ENCODE results near the gene EEF1G. TPM values are rescaled to one million over a fixed set of nuclear protein-coding genes. Genes with fewer than 3 reads are reported as not detected.
A peak's percentile ranks its signal among the peaks of the same experiment; 100 is the strongest.
"Not testable (repeated sequence)": the region's sequence is repeated elsewhere in the genome, so short reads cannot be mapped to it uniquely, and the experiment has no call there.

Gene EEF1G
- total RNA-seq, 1 donor from 2014 or later: 1,515 TPM

DNA sequence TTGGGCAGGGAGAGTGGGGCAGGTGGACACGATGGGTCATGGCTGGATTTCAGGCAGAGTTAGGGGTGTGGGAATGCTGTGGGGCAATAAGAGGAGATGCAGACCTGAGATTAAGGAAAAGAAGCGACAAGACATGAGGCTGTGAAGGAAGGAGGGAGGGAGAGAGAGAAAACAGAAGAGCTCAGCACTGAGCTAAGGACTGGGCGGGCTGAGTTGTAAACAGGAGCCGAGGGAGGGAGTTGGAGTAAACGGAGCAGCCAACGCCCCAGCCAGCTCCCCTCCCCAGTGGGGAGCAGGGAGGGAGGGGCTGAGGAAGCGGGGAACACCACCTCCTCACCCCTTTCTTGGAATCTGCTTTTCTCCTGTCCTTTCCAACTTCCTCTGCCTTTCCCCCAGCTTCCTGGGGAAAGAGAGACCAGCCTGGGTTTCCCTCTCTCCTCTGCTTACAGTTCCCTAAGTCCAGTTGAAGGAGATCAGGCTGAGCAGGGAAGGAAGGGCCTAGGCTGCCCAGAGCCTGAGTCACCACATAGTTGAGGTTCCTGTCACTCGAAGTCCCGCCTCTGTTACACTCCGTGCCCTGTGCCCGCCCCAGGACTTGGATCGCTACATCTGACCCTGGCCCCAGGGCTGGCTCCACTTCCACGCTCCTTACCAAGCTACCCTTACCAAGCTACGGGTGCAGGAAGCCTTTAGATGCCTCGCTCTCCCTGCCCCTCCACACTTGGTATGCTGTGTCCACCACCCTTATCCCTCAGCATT lies 20.4 kb downstream of the EEF1G start:
- ATAC-seq: peak; percentile 71

DNA sequence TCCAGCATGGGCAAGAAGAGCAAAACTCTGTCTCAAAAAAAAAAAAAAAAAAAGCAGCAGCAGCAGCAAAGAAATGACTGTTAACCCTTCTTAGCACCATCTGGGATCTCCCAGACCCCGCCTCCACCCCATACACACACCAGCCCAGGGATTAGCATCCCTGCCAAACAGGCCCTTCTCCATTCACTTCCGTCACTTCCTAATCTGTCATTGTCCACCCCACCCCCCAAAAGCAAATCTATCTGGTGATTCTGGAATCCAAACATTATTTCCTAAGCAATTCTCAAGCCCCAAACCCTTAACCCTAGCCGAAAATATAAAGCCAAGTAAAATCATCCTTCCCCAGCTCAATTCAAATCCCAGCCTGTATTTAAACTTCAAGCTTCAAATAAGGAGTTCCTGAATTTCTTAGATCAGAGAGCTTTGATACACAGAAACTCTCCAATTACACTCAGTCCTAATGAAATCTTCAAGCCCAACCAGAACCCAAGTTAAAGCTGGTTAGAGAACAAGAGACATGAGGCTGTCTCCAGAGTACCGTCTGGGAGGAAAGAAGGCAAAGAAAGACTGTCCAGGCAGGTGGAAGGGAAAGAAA lies 21.1 kb downstream of the EEF1G start:
- ATAC-seq: peak; percentile 29

DNA sequence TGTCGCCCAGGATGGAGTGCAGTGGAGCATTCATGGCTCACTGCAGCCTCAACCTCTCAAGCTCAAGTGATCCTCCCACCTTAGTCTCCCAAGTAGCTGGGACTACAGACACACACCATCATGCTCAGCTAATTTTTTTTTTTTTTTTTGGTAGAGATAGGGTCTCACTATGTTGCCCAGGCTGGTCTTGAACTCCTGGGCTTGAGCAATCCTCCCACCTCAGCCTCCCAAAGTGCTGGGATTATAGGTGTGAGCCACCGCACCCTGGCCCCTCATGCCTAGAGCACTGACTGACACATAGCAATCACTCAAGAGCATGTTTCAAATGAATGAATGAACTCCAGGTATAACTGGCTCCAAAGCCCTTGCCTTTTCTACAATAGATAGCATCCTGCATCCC lies 23.2 kb downstream of the EEF1G start:
- not testable (repeated sequence) for ATAC-seq

GRCh38 chr11:62548545-62549335 lies 25.0 kb downstream of the EEF1G start:
- ATAC-seq: no peak

- ATAC-seq: peak; percentile 53
Observed at GRCh38 chr11:62547691-62548281, 25.9 kb downstream of the EEF1G start.

DNA sequence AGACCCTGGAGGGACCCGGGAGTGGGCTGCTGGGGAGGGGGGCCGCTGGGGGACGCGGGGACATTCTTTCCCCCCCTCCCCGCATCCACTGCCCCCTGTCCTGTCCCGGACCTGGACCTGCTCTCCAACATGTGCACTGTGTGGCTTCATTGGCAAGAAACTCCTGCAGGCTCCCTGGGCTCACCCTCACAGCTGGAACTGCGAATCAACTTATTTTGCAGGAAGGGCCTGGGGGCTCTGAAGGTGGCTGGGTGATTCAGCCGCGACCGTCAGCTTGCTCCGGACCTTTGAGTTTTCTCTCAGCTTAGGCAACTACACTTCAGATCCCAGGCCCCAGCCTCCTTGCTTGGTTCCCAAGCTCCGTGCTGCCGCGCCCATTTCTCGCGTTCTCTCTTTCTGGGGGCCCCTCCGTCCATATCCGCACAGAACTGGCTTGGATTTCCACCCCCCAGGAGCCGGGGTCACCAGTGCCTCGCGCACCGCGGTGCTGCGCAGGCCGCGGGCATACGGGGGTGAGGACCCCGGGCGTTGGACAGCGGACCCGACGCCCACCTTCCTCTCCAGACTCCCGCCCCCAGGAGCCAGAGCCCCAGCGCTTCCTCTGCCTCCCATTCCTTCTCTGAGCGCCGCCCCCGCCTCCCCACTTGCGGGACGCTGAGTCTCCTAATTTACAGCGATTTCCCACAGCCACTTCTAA lies 26.6 kb downstream of the EEF1G start:
- peak; percentile 0 for ATAC-seq

DNA sequence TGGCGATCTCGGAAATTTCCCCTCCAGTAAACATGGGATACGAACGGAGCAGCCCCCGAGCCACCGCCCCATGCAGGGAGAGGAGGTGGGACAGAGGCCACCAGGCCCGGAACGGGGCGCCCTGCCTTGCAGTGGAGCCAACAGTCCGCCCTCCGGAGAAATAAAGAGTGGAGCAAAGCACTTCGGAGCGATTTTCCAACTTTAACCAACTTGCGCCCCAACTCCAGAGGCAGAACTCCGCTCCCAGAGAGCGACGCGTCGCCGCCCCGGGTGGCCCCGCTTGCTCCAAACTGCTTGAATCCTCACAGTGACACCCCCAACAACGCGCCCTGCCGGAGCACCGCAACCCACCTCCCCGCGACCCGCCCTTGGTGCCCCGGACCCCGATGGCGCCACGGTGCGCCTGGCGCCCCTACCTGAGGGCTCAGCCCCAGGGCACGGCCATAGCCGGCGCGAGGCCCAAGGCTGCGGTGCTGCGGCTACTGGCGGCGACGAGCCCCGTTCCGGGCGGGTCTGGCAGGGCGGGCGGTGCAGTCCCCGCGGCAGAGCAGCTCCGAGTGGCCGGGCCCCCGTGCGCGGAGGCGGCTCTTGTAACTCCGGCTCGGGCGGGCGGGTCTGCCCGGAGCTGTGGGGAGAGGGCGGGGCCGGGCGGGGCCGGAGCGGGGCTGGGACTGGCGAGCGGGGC lies 27.3 kb downstream of the EEF1G start, which contains the start of gene AHNAK:
Gene AHNAK (minus strand): TSS at position 563 of the 685 bp plus-strand sequence. CDS start 10,708 bp downstream, outside the sequence.
- ATAC-seq: peak; percentile 55

- peak; percentile 39 for ATAC-seq
Observed at GRCh38 chr11:62545437-62546243, 28.1 kb downstream of the EEF1G start.

GRCh38 chr11:62544581-62545436 lies 28.9 kb downstream of the EEF1G start:
- no peak for ATAC-seq

- peak; percentile 2 for ATAC-seq
Observed at GRCh38 chr11:62543680-62544444, 29.8 kb downstream of the EEF1G start.

GRCh38 chr11:62542750-62543567 lies 30.7 kb downstream of the EEF1G start:
- peak; percentile 50 for ATAC-seq

- ATAC-seq: no peak
Observed at GRCh38 chr11:62542111-62542745, 31.5 kb downstream of the EEF1G start.

DNA sequence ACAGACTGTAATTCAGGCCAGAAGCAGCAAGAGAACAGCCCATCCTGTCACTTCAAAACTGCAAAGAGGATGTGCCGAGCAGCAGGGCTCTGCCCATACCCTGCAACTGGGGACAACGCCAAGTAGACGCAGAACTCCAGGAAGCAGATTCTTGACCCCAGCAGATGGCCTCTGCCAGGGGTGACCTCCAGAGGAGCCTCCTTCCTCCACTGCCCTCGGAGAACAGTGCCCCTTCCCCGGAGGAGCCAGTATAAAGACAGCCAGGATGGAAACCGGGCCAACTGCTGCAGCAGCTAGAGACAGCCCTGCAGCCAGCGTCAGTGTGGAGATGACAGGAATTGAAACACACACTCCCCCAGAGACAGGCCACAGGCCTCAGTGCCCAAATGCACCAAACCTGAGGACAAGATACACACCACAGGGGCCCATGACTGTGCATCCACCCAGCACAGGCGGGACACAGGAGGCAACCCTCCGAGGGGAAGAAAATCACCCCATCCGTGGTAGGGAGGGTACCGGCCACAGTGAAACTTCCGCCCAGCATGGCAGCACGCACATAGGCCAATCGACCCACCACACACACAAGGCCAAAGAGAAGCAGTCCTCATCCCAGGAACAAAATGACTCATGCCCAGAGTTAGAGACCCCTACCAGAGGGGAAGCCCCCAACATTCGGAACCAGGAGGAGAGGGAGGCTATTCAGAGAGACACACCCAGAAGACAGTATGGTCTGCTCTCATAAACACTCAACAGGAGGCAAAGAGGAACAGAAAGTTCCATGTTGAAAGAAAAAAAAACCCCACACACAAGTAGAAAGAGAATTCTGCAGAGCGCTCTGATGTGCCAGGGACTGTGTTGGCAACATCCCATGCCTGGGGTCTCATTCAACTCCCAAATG lies 32.6 kb downstream of the EEF1G start:
- ATAC-seq: no peak

GRCh38 chr11:62539238-62539925 lies 34.3 kb downstream of the EEF1G start:
- peak; percentile 46 for ATAC-seq

DNA sequence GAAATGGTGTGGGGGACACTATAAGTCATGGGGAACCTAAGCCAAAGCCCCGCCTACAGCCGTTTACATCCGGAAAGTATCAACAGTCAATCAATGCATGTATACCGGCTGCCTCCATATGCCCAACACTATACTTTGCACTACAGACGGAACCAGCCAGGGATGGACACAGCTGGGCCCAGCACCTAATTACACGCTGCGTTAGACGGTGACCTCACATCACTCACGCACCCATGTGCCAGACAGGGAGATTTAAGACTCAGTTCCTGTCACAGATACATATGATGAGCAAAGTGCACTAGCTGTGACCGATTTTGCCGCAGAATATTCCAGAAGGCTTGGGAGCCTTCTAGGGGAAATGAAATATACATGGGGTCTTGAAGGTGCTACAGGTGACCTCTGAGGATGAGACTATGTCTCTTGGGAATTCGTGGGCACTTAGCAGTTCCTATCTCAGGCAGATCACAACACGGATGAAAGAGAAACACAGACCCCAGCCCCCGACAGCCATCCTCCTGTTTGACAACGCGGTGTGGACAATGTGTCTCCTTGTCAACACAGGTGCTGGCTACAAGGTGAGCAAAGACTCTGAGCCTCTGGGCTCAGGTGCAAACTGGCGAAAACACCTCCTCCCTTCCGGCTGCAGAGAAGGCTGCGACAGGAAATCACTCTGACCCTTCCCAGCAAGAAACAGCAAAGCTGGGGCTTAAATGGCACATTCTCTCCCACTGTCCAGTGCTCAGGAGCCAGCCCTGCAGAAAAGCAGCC lies 35.0 kb downstream of the EEF1G start:
- ATAC-seq: no peak
